HPDE6-E6E7 (cell line): ENCODE data around the gene NUDT13.
"Not testable (repeated sequence)": the region's sequence is repeated elsewhere in the genome, so short reads cannot be mapped to it uniquely, and the experiment has no call there.

Experiments used
- DNase-seq: peaks from one replicate; pipeline ENCODE4 v3.0.0; 2011; ENCODE audit warnings: missing footprints; ENCODE audit errors: extremely low spot score

Gene NUDT13

DNA sequence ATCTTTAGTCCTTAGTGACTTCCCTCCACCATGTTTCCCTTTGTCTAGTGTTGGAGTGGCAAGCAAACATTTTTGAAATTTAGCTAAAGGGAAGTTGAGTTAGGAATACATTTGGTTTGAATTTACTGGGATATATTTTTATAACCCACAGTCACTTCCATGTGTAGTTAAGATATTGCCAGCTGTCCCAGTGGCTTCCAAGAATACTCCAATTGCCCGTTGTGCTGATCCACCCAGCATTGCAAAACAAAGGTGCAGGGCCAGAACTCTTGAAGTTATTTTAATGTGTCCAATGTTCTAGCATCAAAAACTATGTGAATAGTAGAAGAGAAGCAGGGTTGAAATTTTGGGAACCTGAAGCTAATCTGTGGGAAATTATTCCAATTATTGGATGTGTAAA is 11.1 kb upstream of the NUDT13 start:
- DNase-seq: no peak

DNA sequence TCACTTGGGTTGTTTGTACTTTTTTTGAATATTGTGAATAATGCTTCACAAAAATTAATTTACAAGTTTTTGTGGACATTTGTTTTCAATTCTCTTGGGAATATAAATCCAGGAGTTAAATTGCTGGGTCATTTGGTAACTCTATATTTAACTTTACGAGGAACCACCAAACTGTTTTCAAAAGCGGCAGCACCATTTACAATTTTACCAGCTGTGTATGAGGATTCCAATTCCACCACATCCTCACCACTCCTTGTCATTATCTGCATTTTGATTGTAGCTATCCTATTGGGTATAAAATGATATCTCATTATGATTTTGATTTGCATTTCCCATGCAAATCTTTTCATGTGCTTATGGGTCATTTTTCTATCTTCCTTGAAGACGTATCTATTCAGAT is 4.0 kb upstream of the NUDT13 start:
- DNase-seq: no peak

GRCh38 chr10:73109248-73109652 is 1.0 kb upstream of the NUDT13 start:
- DNase-seq: not testable (repeated sequence)

DNA sequence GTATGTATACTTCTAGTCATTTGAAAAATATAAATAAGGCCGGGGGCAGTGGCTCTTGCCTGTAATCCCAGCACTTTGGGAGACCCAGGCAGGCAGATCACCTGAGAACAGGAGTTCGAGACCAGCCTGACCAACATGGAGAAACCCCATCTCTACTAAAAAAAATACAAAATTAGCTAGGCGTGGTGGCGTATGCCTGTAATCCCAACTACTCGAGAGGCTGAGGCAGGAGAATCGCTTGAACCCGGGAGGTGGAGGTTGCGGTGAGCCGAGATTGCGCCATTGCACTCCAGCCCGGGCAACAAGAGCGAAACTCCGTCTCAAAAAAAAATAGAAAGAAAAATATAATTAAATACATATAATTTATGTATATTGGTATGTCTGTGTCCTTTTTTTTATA is 1.8 kb downstream of the NUDT13 start:
- DNase-seq: not testable (repeated sequence)

DNA sequence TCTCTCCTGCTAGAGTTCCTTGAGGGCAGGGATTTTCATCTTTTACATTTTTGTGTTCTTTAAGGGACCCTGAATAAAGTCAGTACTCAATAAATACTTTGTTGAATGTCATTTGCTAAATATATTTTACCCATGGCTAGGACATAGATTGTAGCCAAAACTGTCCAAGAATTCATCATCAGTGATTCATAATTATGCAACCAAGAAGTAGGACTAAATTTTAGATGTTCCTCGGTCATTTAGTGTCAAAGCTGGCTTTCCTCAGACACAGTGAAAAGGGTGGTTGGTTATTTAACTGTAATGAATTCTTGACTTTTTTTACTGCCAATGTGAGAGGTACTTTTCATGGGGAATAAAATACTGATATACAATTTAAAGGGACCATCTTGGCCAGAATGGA is 3.3 kb downstream of the NUDT13 start:
- DNase-seq: no peak

GRCh38 chr10:73116017-73116416 is 5.8 kb downstream of the NUDT13 start:
- no peak for DNase-seq

- peak; percentile 66 for DNase-seq
Measured at GRCh38 chr10:73117976-73118743, 7.9 kb downstream of the NUDT13 start.

- no peak for DNase-seq
Measured at GRCh38 chr10:73119457-73119856, 9.2 kb downstream of the NUDT13 start.

- no peak for DNase-seq
Measured at GRCh38 chr10:73119952-73120351, 9.7 kb downstream of the NUDT13 start.

DNA sequence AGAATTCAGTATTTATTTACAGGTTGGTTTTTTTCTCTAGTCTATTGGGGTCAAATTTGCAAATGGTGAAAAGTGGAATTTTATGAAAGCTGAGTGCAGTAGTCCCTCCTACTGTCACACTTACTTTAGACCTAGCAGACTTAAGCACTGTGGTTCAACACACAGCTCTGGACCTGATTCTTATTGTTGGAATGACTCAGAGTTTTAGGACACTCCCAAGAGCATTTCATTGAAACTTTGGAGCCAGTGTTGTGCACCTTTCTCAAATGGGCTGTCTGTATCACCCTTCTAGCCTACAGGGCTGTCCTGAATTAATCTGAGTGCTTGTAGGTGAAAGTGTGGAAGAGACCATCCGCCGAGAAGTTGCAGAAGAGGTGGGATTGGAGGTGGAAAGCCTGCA is 16.1 kb downstream of the NUDT13 start:
- DNase-seq: no peak

- DNase-seq: no peak
Measured at GRCh38 chr10:73131301-73131700, 21.0 kb downstream of the NUDT13 start.

DNA sequence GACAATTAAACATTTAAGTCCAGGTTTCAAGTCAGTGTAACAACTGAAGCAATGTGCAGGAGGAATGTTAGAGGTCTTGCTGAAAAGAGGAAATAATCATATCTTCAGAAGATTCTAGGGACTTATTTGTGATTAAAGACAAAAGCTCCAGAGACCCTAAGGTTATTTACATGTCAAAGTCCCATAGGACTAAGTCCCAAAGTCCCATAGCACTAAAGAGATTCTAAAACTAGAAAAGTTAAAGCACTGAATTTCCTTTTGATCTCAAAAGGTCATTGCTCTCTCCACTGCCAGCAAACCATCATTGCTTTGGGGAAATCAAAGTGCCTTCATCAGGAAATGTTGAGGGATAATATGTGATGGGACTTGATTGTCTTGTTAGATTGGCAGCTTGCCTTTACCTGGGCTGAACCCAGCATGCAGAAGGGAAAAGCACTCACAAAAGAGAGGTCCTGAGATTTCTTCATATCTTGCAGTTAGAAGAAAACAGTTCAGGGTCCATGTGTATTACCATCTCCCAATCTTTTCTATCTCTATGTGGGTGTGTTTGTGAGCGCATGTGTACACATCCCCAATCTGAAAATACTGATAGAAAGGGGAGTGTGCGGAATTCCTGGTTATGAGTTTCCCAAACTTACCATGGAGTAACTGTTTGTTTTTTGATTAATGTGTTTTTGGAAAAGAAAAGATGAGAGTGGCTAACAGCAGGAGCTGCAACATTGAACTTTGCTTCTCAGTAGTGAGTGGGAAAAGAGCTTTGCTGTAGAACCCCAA is 21.8 kb downstream of the NUDT13 start:
- no peak for DNase-seq

GRCh38 chr10:73134727-73135126 is 24.5 kb downstream of the NUDT13 start:
- DNase-seq: no peak

DNA sequence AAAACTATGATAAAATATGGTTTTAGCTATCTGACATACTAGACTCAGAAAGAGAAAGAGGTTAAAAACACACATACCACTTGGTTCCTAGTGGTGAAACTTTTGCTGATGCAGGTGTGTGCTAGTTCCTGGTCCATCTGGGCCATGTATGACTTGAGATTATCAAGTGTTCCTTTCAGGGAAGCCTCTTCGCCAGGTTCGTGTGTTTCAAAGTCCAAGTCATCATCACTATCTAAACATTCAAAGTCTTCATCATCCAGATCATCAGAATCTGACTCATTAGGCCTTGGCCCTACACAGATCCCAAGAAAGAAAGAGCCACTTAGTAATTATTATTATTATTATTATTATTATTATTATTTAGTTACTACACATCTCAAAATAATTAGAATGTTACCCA is 26.4 kb downstream of the NUDT13 start:
- DNase-seq: no peak

DNA sequence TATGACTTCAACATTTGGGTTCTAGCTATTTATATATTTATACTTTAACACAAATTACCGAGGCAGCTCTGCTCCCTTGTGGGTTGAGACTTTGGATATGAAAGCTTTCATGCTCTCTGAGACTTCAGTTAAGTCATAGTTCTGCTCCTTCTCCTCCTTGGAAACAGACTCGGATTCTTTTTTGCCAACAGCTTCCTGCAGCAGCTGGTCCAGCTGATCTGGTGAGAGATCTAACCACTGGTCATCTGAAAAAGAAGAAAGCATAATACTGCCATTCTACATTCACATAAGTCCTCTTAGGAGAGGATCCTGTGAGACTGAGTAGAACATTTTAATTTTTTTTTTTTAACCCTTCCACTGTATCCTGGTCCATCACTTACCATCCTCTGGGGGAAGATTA is 29.0 kb downstream of the NUDT13 start:
- DNase-seq: no peak

DNA sequence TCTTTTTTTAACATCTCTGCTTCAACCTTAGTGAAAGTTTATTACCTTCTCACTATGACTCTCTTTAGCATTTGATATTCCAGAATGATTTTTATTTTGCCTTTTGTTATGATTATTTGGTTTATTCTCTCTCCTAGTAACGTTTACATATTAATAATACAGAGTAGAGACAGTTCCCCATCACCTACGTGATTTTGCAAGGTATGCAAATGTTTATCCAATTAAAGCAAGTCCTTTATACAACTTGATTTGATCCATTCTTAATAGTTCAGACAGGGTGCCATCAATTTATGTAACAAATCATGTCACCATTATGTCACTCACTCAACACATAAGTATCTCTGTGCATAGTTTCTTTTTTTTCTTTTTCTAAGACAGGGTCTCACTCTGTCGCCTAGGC is 31.3 kb downstream of the NUDT13 start:
- DNase-seq: no peak

DNA sequence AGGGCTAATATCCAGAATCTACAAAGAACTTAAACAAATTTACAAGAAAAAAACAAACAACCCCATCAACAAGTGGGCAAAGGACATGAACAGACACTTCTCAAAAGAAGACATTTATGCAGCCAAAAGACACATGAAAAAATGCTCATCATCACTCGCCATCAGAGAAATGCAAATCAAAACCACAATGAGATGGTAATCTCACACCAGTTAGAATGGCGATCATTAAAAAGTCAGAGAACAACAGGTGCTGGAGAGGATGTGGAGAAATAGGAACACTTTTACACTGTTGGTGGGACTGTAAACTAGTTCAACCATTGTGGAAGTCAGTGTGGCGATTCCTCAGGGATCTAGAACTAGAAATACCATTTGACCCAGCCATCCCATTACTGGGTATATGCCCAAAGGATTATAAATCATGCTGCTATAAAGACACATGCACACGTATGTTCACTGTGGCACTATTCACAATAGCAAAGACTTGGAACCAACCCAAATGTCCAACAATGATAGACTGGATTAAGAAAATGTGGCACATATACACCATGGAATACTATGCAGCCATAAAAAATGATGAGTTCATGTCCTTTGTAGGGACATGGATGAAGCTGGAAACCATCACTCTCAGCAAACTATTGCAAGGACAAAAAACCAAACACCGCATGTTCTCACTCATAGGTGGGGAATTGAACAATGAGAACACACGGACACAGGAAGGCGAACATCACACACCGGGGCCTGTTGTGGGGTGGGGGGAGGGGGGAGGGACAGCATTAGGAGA is 40.6 kb downstream of the NUDT13 start:
- not testable (repeated sequence) for DNase-seq

- DNase-seq: no peak
Measured at GRCh38 chr10:73152009-73152408, 41.8 kb downstream of the NUDT13 start.

DNA sequence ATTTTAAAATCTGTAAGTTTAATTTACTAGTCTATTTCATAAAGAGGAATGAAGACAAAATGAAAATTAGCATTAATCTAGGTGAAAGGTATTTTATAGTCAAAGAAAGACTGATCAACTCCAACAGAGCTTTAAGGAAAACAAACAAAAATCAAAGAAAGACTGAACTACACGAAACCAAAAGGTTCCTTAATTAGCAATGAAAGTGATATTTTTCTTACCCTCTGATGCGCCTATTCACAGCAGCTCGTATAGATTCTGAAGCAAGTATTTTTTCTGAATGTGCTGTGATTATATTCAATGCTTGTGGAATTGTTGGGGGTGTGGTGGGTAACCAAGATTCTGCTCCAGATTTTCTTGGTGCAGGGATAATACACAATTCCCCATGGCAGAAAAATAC is 45.8 kb downstream of the NUDT13 start:
- DNase-seq: no peak

GRCh38 chr10:73159038-73159648 is 48.9 kb downstream of the NUDT13 start:
- DNase-seq: peak; percentile 14

DNA sequence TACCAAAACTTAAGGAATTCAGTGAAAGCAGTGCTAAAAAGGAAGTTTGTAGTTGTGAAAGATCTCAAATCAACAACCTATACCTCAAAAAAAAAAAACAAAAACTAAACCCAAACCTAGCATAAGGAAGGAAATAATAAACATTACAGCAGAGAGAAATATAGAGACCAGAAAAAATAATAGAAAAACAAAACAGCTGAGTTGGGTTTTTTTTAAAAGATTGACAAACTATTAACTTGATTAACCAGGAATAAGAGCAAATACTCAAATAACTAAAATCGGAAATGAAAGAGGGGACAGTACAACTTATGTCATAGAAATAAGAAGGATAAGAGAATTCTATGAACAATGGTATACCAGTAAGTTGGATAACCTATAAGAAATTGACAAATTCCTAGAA is 50.8 kb downstream of the NUDT13 start:
- no peak for DNase-seq

DNA sequence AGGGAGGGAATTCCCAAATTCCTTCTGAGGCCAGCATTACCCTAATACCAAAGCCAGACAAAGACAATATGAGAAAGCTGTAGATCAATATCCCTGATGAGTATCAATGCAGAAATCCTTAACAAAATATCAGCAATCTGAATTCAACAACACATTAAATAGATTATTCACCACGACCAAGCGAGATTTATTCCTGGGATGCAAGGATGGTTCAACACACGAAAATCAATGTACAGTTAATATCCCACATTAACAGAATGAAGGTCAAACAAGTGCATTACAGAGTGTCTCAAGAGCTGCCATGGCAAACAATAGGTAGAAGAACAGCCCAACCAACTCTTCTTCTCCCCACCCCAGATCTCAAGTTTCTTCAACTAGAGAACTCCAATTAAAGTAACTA is 51.4 kb downstream of the NUDT13 start:
- no peak for DNase-seq
